Measurements from ENCODE around the gene SMYD3. TPM values are rescaled to one million over a fixed set of nuclear protein-coding genes. Genes with fewer than 3 reads are reported as not detected.

Gene SMYD3
- total and polyA plus RNA-seq, 9 of the 15 experiments (the other 6 are each of a cell fraction or from before 2014, with no cell fraction given) = 128 to 440 (median 197) TPM

DNA sequence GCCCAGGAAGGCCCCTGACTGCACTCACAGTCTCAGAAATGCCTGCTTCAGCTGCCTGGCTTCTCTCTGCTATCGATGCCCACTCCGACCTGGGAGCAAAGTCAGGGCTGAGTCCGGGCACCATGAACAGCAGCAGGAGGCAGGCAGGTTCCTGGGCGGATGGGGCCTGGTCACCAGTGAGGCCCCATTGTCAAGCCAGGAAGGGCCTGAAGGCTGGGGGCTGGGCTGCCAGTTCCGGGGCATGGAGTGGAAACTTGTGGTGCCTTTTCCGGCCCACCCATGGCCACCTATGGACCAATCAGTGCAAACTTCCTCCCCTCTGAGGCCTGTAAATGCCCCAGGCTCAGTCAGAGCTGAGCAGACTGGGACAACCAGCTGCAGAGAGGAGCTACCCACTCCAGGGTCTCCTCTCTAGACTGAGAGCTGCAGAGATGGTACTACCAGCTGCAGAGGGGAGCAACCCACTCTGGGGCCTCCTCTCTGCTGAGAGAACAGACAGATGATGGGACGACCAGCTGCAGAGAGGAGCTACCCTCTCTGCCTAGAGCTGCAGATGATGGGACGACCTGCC is 286.5 kb downstream of the SMYD3 start (continued):
- TF ChIP-seq CBX1 (IDR thresholded peaks at IDR 0.05; ENCODE audit: low read depth) (peak; percentile 54; the same call in 1 of the 2 replicates), ZNF445 (CRISPR knock-in tag; IDR thresholded peaks at IDR 0.05; ENCODE audit: low read depth) (peak; percentile 57; the same call in 1 of the 2 replicates)

GRCh38 chr1:246219508-246220030 is 287.5 kb downstream of the SMYD3 start:
- intact Hi-C loops (cut with micrococcal nuclease) = loop anchor here (5.0 to 10.0 kb wide), 3 partner anchors 67 to 205 kb away; no protein-coding TSS in a partner anchor
- no peak overlapping the region for H3K27ac ChIP-seq (ENCODE audit: extremely low read depth, low read depth, low read length)
- peaks cover 14 to 24% of the 10 kb centered on the region in 2 experiments for H3K4me1 ChIP-seq (replicated peaks in 1 of 2; ENCODE audit: control insufficient read depth in 2 of 2, insufficient read depth in 2 of 2, low read length in 2 of 2)
- no peak for FAIRE-seq
- no peak overlapping the region for H3K4me2 ChIP-seq (ENCODE audit: insufficient read depth, low read length)
- no peak overlapping the region for H3K9ac ChIP-seq (ENCODE audit: insufficient read depth in 1 of 2, low read depth in 2 of 2, low read length in 2 of 2)
- H2AFZ ChIP-seq (ENCODE audit: low read depth, low read length) = no peak overlapping the region
- H3K9me3 ChIP-seq (replicated peaks; ENCODE audit: control insufficient read depth, insufficient read depth, low read depth, low read length) = peaks cover 20% of the 10 kb centered on the region
- no peak for ATAC-seq
- no peaks in the 10 kb centered on the region for H3K9me1 ChIP-seq (ENCODE audit: control insufficient read depth, insufficient read depth, low read length)
- no peak overlapping the region for H3K4me3 ChIP-seq
- no peaks in the 10 kb centered on the region for H3K36me3 ChIP-seq (ENCODE audit: control insufficient read depth, insufficient read depth, low read length)
- POLR2A ChIA-PET = interaction anchor here (0.6 kb wide), 1 partner anchor 203 kb away, joined by 3 read pairs; no protein-coding TSS in a partner anchor
- TF ChIP-seq MAX (CRISPR knock-in tag; IDR thresholded peaks at IDR 0.05) (0 out of 2 replicates have a peak, but pooled peaks have one; percentile 32), CBFA2T2 (conservative IDR thresholded peaks at IDR 0.05) (peak; percentile 33; the same call in 1 of the 2 replicates), ZNF740 (CRISPR knock-in tag; IDR thresholded peaks at IDR 0.05) (no peak), ZNF740 (tag; IDR thresholded peaks at IDR 0.05) (no peak), CBFA2T3 (IDR thresholded peaks at IDR 0.05) (peak; percentile 40)
- TF ChIP-seq, protein P1, sequence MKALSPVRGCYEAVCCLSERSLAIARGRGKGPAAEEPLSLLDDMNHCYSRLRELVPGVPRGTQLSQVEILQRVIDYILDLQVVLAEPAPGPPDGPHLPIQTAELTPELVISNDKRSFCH (CRISPR knock-in tag; IDR thresholded peaks at IDR 0.05) = no peak
- TF ChIP-seq, protein P1 (tag; IDR thresholded peaks at IDR 0.05) = 0 out of 2 replicates have a peak, but pooled peaks have one; percentile 56
- WGBS (ENCODE audit: insufficient coverage, low coverage, missing lambda C conversion rate) = 50% methylated on average over 11 of the region's 11 CpGs
- DNase-seq (ENCODE audit: extremely low read depth in 1 of 4, low spot score in 3 of 4) = peak in 1 of 4 experiments; percentile 34
- no peaks in the 10 kb centered on the region for H4K20me1 ChIP-seq (replicated peaks; ENCODE audit: control insufficient read depth, insufficient read depth, low read length)
- no peaks in the 10 kb centered on the region for H3K79me2 ChIP-seq (ENCODE audit: control insufficient read depth, insufficient read depth, low read length)
- no peaks in the 10 kb centered on the region for H3K27me3 ChIP-seq (ENCODE audit: control insufficient read depth in 2 of 2, insufficient read depth in 2 of 2, low read length in 2 of 2)
- BruUV-seq (replicated peaks) = no TSS peak
- CTCF ChIA-PET (ENCODE audit: low intra/inter-chr PET ratio) = no interaction called here
- in situ Hi-C loops (cut with MboI) = no loop called here

All from K562 (cell line).